WTC11 (cell line): Measurements from ENCODE around the gene SMIM34. TPM values are rescaled to one million over a fixed set of nuclear protein-coding genes. Genes with fewer than 3 reads are reported as not detected.

Source experiments
- ATAC-seq: fragments of 200-7000 bp; cut with Tn5 transposase; 2 replicates; pipeline ENCODE4 v1.10.0; 2021; ENCODE audit warnings: mild to moderate bottlenecking, moderate library complexity
- CTCF ChIA-PET: fragments of 300-600 bp; sonication (Branson Sonifier 250); formaldehyde crosslinking; loops from one replicate; lab custom pipeline; 2021; ENCODE audit warnings: antibody characterized with exemption; lab: Charles Lee
- POLR2A ChIA-PET: fragments of 350-600 bp; sonication (Branson Sonifier 250); formaldehyde crosslinking; loops from one replicate; lab custom pipeline; 2021; ENCODE audit warnings: antibody characterized with exemption; lab: Charles Lee
- DNase-seq: peaks from one replicate; pipeline ENCODE4 v3.0.0; 2021; ENCODE audit warnings: low spot score
- H3K27ac Mint-ChIP-seq: 2 replicates; pipeline ENCODE4 v1.8.0; 2021; ENCODE audit warnings: mixed read lengths
- H3K27me3 Mint-ChIP-seq: 2 replicates; pipeline ENCODE4 v1.8.0; 2021; ENCODE audit warnings: low read depth, mild to moderate bottlenecking, moderate library complexity, mixed read lengths
- H3K36me3 Mint-ChIP-seq: 2 replicates; pipeline ENCODE4 v1.8.0; 2021; ENCODE audit warnings: mixed read lengths
- H3K4me1 Mint-ChIP-seq: 2 replicates; pipeline ENCODE4 v1.8.0; 2022; ENCODE audit warnings: mixed read lengths
- H3K4me3 Mint-ChIP-seq: 2 replicates; pipeline ENCODE4 v1.8.0; 2021; ENCODE audit warnings: mild to moderate bottlenecking, moderate library complexity, mixed read lengths
- H3K9me3 Mint-ChIP-seq: 2 replicates; pipeline ENCODE4 v1.8.0; 2021; ENCODE audit warnings: mixed read lengths
- CBFB ChIP-seq: sonication (generic); formaldehyde crosslinking; IDR thresholded peaks from 2 replicates; pipeline ENCODE4 v1.8.1; 2022; ENCODE audit warnings: mild to moderate bottlenecking, low read depth, missing genetic modification reagents
- FOXK1 ChIP-seq: sonication (generic); formaldehyde crosslinking; IDR thresholded peaks from 2 replicates; pipeline ENCODE4 v1.8.0; 2022; ENCODE audit warnings: mild to moderate bottlenecking, moderate library complexity, missing genetic modification reagents
- GABPB1 ChIP-seq: sonication (generic); formaldehyde crosslinking; IDR thresholded peaks from 2 replicates; pipeline ENCODE4 v1.8.1; 2023; ENCODE audit warnings: mild to moderate bottlenecking, missing genetic modification reagents
- MYBL2 ChIP-seq: sonication (generic); formaldehyde crosslinking; IDR thresholded peaks from 2 replicates; pipeline ENCODE4 v1.8.1; 2023; ENCODE audit warnings: mild to moderate bottlenecking, moderate library complexity, missing genetic modification reagents
- OVOL2 ChIP-seq: fragments of 250-450 bp; sonication (Bioruptor Pico); IDR thresholded peaks from 2 replicates; pipeline ENCODE4 v1.9.0; 2021; ENCODE audit warnings: mild to moderate bottlenecking, borderline replicate concordance
- ZNF219 ChIP-seq: sonication (generic); formaldehyde crosslinking; IDR thresholded peaks from 2 replicates; pipeline ENCODE4 v1.8.0; 2023; ENCODE audit warnings: missing genetic modification reagents, mild to moderate bottlenecking, borderline replicate concordance
- ZNF263 ChIP-seq: sonication (generic); formaldehyde crosslinking; IDR thresholded peaks from 2 replicates; pipeline ENCODE4 v1.8.1; 2022; ENCODE audit warnings: low read depth, mild to moderate bottlenecking, moderate library complexity, missing genetic modification reagents
- total RNA-seq: library from RNA; stranded (reverse); gene quantifications from 3 replicates; pipeline ENCODE4 v1.2.3, GENCODE V29; 2021
- TF ChIP-seq, protein P1 (sequence below): fragments of 250-450 bp; sonication (Bioruptor Pico); IDR thresholded peaks from 2 replicates; pipeline ENCODE4 v1.9.0; 2021; ENCODE audit warnings: moderate library complexity, mild to moderate bottlenecking, inconsistent platforms, borderline replicate concordance
- TF ChIP-seq, protein P2 (sequence below): sonication (generic); formaldehyde crosslinking; IDR thresholded peaks from 2 replicates; pipeline ENCODE4 v1.8.0; 2023; ENCODE audit warnings: mild to moderate bottlenecking, missing genetic modification reagents
- TF ChIP-seq, protein P3 (sequence below): sonication (generic); formaldehyde crosslinking; IDR thresholded peaks from 2 replicates; pipeline ENCODE4 v1.8.1; 2022; ENCODE audit warnings: low read depth, missing genetic modification reagents, borderline replicate concordance
- TF ChIP-seq, protein P4 (sequence below): fragments of 250-450 bp; sonication (Bioruptor Pico); IDR thresholded peaks from 2 replicates; pipeline ENCODE4 v1.9.0; 2021; ENCODE audit warnings: mild to moderate bottlenecking
- TF ChIP-seq, protein P5 (sequence below): fragments of 200-600 bp; IDR thresholded peaks from 2 replicates; pipeline ENCODE4 v1.8.0; 2022; ENCODE audit warnings: antibody characterized with exemption
- TF ChIP-seq, protein P6 (sequence below): fragments of 250-450 bp; sonication (Bioruptor Pico); IDR thresholded peaks from 2 replicates; pipeline ENCODE4 v1.9.0; 2021; ENCODE audit warnings: mild to moderate bottlenecking

SMIM34 gene
- total RNA-seq, 1 experiment from 2014 or later: not detected

DNA sequence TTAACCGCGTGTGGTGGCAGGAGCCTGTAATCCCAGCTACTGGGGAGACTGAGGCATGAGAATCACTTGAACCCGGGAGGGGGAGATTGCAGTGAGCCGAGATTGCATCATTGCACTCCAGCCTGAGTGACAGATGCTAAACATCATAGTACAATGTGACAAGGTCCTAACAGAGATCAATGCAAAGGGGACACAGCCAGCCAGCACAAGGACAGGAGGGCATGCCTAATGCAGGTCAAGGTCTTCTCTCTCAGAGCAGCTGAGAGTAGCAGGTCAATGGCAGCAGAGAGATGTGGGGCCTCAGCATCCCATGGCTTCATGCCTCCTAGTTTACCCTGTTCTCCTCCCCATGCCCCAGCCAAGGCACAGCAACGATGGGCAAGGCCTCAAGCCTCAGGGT, 51.4 kb downstream of the SMIM34 start:
- no peak overlapping the region for H3K4me3 Mint-ChIP-seq
- no peak overlapping the region for H3K27ac Mint-ChIP-seq
- TF ChIP-seq ZNF219 (CRISPR knock-in tag) (no peak), GABPB1 (CRISPR knock-in tag) (peak; percentile 94)
- peaks cover 3% of the 10 kb centered on the region; the same call in 1 of the 2 replicates for H3K27me3 Mint-ChIP-seq
- ChIA-PET POLR2A (no interaction called here), CTCF (no interaction called here)
- peaks cover 12% of the 10 kb centered on the region for H3K4me1 Mint-ChIP-seq
- DNase-seq (no peak), ATAC-seq (no peak)
- H3K36me3 Mint-ChIP-seq: no peaks in the 10 kb centered on the region
- no peaks in the 10 kb centered on the region for H3K9me3 Mint-ChIP-seq

DNA sequence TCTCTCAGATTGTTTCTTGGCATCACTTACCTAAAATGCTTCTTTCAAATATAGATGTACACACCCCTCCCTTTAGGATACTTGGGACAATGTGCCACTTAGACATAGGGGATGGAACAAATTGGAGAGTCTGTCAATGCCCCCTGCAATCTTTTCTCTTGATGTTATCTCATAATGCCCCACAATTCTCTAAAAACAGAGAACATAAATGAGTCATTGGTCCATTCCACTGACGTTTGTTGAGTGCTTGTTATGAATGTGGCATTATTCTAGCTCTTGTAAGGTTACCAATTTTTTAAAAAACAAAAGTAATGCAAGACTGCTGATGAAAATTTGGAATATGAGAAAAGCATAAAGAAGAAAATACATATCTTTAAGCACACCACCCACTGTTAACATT, 54.0 kb downstream of the SMIM34 start:
- CTCF ChIA-PET: interaction anchor here (1.5 kb wide), 1 partner anchor 445 kb away, joined by 3 read pairs; no protein-coding TSS in a partner anchor
- Mint-ChIP-seq H3K9me3 (no peaks in the 10 kb centered on the region), H3K27me3 (peaks cover 3% of the 10 kb centered on the region; the same call in 1 of the 2 replicates), H3K27ac (no peak overlapping the region), H3K4me1 (peaks cover 12% of the 10 kb centered on the region), H3K36me3 (no peaks in the 10 kb centered on the region), H3K4me3 (no peak overlapping the region)
- DNase-seq: no peak
- POLR2A ChIA-PET: no interaction called here
- ATAC-seq: no peak
- TF ChIP-seq, protein P1, sequence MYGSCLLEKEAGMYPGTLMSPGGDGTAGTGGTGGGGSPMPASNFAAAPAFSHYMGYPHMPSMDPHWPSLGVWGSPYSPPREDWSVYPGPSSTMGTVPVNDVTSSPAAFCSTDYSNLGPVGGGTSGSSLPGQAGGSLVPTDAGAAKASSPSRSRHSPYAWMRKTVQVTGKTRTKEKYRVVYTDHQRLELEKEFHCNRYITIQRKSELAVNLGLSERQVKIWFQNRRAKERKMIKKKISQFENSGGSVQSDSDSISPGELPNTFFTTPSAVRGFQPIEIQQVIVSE: no peak
- TF ChIP-seq CBFB (CRISPR knock-in tag) (no peak), FOXK1 (no peak), OVOL2 (no peak), ZNF263 (CRISPR knock-in tag) (no peak), MYBL2 (CRISPR knock-in tag) (no peak)
- TF ChIP-seq, protein P2, sequence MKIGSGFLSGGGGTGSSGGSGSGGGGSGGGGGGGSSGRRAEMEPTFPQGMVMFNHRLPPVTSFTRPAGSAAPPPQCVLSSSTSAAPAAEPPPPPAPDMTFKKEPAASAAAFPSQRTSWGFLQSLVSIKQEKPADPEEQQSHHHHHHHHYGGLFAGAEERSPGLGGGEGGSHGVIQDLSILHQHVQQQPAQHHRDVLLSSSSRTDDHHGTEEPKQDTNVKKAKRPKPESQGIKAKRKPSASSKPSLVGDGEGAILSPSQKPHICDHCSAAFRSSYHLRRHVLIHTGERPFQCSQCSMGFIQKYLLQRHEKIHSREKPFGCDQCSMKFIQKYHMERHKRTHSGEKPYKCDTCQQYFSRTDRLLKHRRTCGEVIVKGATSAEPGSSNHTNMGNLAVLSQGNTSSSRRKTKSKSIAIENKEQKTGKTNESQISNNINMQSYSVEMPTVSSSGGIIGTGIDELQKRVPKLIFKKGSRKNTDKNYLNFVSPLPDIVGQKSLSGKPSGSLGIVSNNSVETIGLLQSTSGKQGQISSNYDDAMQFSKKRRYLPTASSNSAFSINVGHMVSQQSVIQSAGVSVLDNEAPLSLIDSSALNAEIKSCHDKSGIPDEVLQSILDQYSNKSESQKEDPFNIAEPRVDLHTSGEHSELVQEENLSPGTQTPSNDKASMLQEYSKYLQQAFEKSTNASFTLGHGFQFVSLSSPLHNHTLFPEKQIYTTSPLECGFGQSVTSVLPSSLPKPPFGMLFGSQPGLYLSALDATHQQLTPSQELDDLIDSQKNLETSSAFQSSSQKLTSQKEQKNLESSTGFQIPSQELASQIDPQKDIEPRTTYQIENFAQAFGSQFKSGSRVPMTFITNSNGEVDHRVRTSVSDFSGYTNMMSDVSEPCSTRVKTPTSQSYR (CRISPR knock-in tag): no peak
- TF ChIP-seq, protein P3, sequence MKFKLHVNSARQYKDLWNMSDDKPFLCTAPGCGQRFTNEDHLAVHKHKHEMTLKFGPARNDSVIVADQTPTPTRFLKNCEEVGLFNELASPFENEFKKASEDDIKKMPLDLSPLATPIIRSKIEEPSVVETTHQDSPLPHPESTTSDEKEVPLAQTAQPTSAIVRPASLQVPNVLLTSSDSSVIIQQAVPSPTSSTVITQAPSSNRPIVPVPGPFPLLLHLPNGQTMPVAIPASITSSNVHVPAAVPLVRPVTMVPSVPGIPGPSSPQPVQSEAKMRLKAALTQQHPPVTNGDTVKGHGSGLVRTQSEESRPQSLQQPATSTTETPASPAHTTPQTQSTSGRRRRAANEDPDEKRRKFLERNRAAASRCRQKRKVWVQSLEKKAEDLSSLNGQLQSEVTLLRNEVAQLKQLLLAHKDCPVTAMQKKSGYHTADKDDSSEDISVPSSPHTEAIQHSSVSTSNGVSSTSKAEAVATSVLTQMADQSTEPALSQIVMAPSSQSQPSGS (CRISPR knock-in tag): no peak
- TF ChIP-seq, protein P4, sequence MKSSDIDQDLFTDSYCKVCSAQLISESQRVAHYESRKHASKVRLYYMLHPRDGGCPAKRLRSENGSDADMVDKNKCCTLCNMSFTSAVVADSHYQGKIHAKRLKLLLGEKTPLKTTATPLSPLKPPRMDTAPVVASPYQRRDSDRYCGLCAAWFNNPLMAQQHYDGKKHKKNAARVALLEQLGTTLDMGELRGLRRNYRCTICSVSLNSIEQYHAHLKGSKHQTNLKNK (CRISPR knock-in tag): no peak
- TF ChIP-seq, protein P5, sequence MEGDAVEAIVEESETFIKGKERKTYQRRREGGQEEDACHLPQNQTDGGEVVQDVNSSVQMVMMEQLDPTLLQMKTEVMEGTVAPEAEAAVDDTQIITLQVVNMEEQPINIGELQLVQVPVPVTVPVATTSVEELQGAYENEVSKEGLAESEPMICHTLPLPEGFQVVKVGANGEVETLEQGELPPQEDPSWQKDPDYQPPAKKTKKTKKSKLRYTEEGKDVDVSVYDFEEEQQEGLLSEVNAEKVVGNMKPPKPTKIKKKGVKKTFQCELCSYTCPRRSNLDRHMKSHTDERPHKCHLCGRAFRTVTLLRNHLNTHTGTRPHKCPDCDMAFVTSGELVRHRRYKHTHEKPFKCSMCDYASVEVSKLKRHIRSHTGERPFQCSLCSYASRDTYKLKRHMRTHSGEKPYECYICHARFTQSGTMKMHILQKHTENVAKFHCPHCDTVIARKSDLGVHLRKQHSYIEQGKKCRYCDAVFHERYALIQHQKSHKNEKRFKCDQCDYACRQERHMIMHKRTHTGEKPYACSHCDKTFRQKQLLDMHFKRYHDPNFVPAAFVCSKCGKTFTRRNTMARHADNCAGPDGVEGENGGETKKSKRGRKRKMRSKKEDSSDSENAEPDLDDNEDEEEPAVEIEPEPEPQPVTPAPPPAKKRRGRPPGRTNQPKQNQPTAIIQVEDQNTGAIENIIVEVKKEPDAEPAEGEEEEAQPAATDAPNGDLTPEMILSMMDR: no peak
- TF ChIP-seq, protein P6, sequence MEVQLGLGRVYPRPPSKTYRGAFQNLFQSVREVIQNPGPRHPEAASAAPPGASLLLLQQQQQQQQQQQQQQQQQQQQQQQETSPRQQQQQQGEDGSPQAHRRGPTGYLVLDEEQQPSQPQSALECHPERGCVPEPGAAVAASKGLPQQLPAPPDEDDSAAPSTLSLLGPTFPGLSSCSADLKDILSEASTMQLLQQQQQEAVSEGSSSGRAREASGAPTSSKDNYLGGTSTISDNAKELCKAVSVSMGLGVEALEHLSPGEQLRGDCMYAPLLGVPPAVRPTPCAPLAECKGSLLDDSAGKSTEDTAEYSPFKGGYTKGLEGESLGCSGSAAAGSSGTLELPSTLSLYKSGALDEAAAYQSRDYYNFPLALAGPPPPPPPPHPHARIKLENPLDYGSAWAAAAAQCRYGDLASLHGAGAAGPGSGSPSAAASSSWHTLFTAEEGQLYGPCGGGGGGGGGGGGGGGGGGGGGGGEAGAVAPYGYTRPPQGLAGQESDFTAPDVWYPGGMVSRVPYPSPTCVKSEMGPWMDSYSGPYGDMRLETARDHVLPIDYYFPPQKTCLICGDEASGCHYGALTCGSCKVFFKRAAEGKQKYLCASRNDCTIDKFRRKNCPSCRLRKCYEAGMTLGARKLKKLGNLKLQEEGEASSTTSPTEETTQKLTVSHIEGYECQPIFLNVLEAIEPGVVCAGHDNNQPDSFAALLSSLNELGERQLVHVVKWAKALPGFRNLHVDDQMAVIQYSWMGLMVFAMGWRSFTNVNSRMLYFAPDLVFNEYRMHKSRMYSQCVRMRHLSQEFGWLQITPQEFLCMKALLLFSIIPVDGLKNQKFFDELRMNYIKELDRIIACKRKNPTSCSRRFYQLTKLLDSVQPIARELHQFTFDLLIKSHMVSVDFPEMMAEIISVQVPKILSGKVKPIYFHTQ (CRISPR knock-in tag): no peak

Other genes starting within 250 kb of the SMIM34 start
- 0.23 to 0.62 TPM (median 0.44 TPM) in 3 replicates for gene KCNE2, start 59.9 kb downstream of the SMIM34 start, total RNA-seq
- 1.4 to 17.3 TPM (median 2.8 TPM) in 3 replicates for gene SMIM11, start 48.4 kb downstream of the SMIM34 start, total RNA-seq
- 0.16 to 0.37 TPM (median 0.37 TPM) in 3 replicates for gene KCNE1, start 88.3 kb upstream of the SMIM34 start, total RNA-seq
- gene RCAN1, start 191.2 kb upstream of the SMIM34 start, total RNA-seq: 5.4 to 5.9 TPM (median 5.6 TPM) in 3 replicates
- 1.8 to 3.8 TPM (median 3.7 TPM) in 3 replicates for gene CLIC6, start 245.0 kb upstream of the SMIM34 start, total RNA-seq